Chondrocyte (in vitro differentiated cells): ENCODE results near the gene SLC30A2. TPM values are rescaled to one million over a fixed set of nuclear protein-coding genes. Genes with fewer than 3 reads are reported as not detected.

Experiments
- DNase-seq: peaks from one replicate; pipeline ENCODE4 v3.0.0; 2021; ENCODE audit warnings: mixed read lengths, low spot score
- H3K27ac Mint-ChIP-seq: one replicate; pipeline ENCODE4 v1.8.0; 2021; ENCODE audit warnings: mild to moderate bottlenecking, moderate library complexity, mixed read lengths; ENCODE audit not compliant: unreplicated experiment
- H3K27me3 Mint-ChIP-seq: 2 replicates; pipeline ENCODE4 v1.8.0; 2021; ENCODE audit warnings: low read depth, mixed read lengths
- H3K36me3 Mint-ChIP-seq: 2 replicates; pipeline ENCODE4 v1.8.0; 2021; ENCODE audit warnings: low read depth, mixed read lengths
- H3K4me1 Mint-ChIP-seq: 2 replicates; pipeline ENCODE4 v1.8.0; 2021; ENCODE audit warnings: low read depth, mild to moderate bottlenecking, mixed read lengths
- H3K4me3 Mint-ChIP-seq: one replicate; pipeline ENCODE4 v1.8.0; 2021; ENCODE audit warnings: mild to moderate bottlenecking, moderate library complexity, mixed read lengths; ENCODE audit not compliant: unreplicated experiment
- H3K9me3 Mint-ChIP-seq: 2 replicates; pipeline ENCODE4 v1.8.0; 2021; ENCODE audit warnings: low read depth, mixed read lengths
- CTCF ChIP-seq: fragments of 200-600 bp; sonication (generic); IDR thresholded peaks from 2 replicates; pipeline ENCODE4 v1.5.0; 2021; ENCODE audit warnings: antibody characterized with exemption, mild to moderate bottlenecking, moderate library complexity
- total RNA-seq: library from RNA; stranded (reverse); gene quantifications from 3 replicates; pipeline ENCODE4 v1.2.1, GENCODE V29; 2021

Gene SLC30A2
- total RNA-seq, 1 donor from 2014 or later = 0.12 TPM

GRCh38 chr1:26082020-26082350 is 36.1 kb upstream of the SLC30A2 start:
- DNase-seq = no peak
- Mint-ChIP-seq H3K4me1 (no peaks in the 10 kb centered on the region), H3K27me3 (peaks cover 21% of the 10 kb centered on the region), H3K4me3 (no peak overlapping the region), H3K27ac (no peak overlapping the region), H3K36me3 (no peaks in the 10 kb centered on the region), H3K9me3 (no peaks in the 10 kb centered on the region)
- no peak for TF ChIP-seq CTCF

- no peak for TF ChIP-seq CTCF
- DNase-seq = no peak
- Mint-ChIP-seq H3K36me3 (no peaks in the 10 kb centered on the region), H3K4me1 (no peaks in the 10 kb centered on the region), H3K4me3 (no peak overlapping the region), H3K27me3 (peaks cover 21% of the 10 kb centered on the region), H3K27ac (no peak overlapping the region), H3K9me3 (no peaks in the 10 kb centered on the region)
Measured at GRCh38 chr1:26081267-26082019, 35.5 kb upstream of the SLC30A2 start.

- DNase-seq = no peak
- no peak overlapping the region for H3K27ac Mint-ChIP-seq
- no peak for TF ChIP-seq CTCF
- no peak overlapping the region for H3K4me3 Mint-ChIP-seq
- no peaks in the 10 kb centered on the region for H3K4me1 Mint-ChIP-seq
- H3K27me3 Mint-ChIP-seq = peaks cover 20% of the 10 kb centered on the region
- H3K9me3 Mint-ChIP-seq = no peaks in the 10 kb centered on the region
- H3K36me3 Mint-ChIP-seq = no peaks in the 10 kb centered on the region
Measured at GRCh38 chr1:26079960-26080814, 34.3 kb upstream of the SLC30A2 start.

GRCh38 chr1:26079178-26079563 is 33.3 kb upstream of the SLC30A2 start:
- no peak for DNase-seq
- H3K27ac Mint-ChIP-seq = no peak overlapping the region
- peaks cover 16% of the 10 kb centered on the region for H3K27me3 Mint-ChIP-seq
- no peak overlapping the region for H3K4me3 Mint-ChIP-seq
- no peaks in the 10 kb centered on the region for H3K36me3 Mint-ChIP-seq
- TF ChIP-seq CTCF = no peak
- H3K4me1 Mint-ChIP-seq = no peaks in the 10 kb centered on the region
- no peaks in the 10 kb centered on the region for H3K9me3 Mint-ChIP-seq

GRCh38 chr1:26078286-26079177 is 32.6 kb upstream of the SLC30A2 start:
- DNase-seq = no peak
- H3K4me1 Mint-ChIP-seq = no peaks in the 10 kb centered on the region
- H3K27me3 Mint-ChIP-seq = peaks cover 10% of the 10 kb centered on the region
- no peaks in the 10 kb centered on the region for H3K9me3 Mint-ChIP-seq
- TF ChIP-seq CTCF = no peak
- H3K4me3 Mint-ChIP-seq = no peak overlapping the region
- no peaks in the 10 kb centered on the region for H3K36me3 Mint-ChIP-seq
- no peak overlapping the region for H3K27ac Mint-ChIP-seq
